ENCODE measurements around the gene SMIM41. TPM values are rescaled to one million over a fixed set of nuclear protein-coding genes. Genes with fewer than 3 reads are reported as not detected.

Gene SMIM41
- total RNA-seq: 0.19 TPM in 1 of 2 replicates, not detected in the other

GRCh38 chr12:52079576-52080402 is at the start of gene SMIM41:
SMIM41 (plus strand) TSS chr12:52079704; CDS start chr12:52079780, 76 bp downstream.

GRCh38 chr12:52050758-52051541 is 28.6 kb upstream of the SMIM41 start, which contains the start of gene NR4A1:
NR4A1 (plus strand) TSS chr12:52051442; CDS start chr12:52054329, 2,887 bp downstream.

GRCh38 chr12:52069327-52070184 is 9.9 kb upstream of the SMIM41 start, which contains the start of gene ATG101:
ATG101 (plus strand) TSS chr12:52069978; CDS start chr12:52073651, 3,673 bp downstream.

Other genes starting within 250 kb of the SMIM41 start
- gene FIGNL2, start 231.0 kb upstream of the SMIM41 start, total RNA-seq: under 0.01 and 0.28 TPM in 2 replicates
- gene ANKRD33, start 191.6 kb upstream of the SMIM41 start, total RNA-seq: under 0.01 and 0.38 TPM in 2 replicates
- gene ACVRL1, start 172.2 kb upstream of the SMIM41 start, total RNA-seq: 35.1 and 46.5 TPM in 2 replicates
- gene ACVR1B, start 128.0 kb upstream of the SMIM41 start, total RNA-seq: 11.8 and 12.3 TPM in 2 replicates
- 2.7 and 9.0 TPM in 2 replicates for gene TAMALIN, start 72.8 kb upstream of the SMIM41 start, total RNA-seq
- gene NR4A1, start 28.3 kb upstream of the SMIM41 start, total RNA-seq: 6.5 and 12.7 TPM in 2 replicates
- 93.9 and 129 TPM in 2 replicates for gene ATG101, start 9.7 kb upstream of the SMIM41 start, total RNA-seq
- gene KRT80, start 112.3 kb downstream of the SMIM41 start, total RNA-seq: 0.38 and 1.1 TPM in 2 replicates
- 18.6 and 80.3 TPM in 2 replicates for gene KRT7, start 153.5 kb downstream of the SMIM41 start, total RNA-seq
- 0.19 and 0.85 TPM in 2 replicates for gene KRT86, start 194.9 kb downstream of the SMIM41 start, total RNA-seq
- gene KRT81, start 211.8 kb downstream of the SMIM41 start, total RNA-seq: under 0.01 and 0.96 TPM in 2 replicates
- under 0.01 TPM in 1 of 2 replicates, not detected in the other for gene KRT83, start 241.7 kb downstream of the SMIM41 start, total RNA-seq

Measured in regular cardiac myocyte (primary cell).